ENCODE data around the gene ING2. TPM values are rescaled to one million over a fixed set of nuclear protein-coding genes. Genes with fewer than 3 reads are reported as not detected.

ING2 gene
- total RNA-seq, 1 donor from 2014 or later = 8.7 TPM

GRCh38 chr4:183493246-183493645 lies 11.6 kb upstream of the ING2 start:
- DNase-seq (no peak), ATAC-seq (no peak)
- Histone ChIP-seq H3K27me3 (no peaks in the 10 kb centered on the region), H3K4me1 (no peaks in the 10 kb centered on the region), H3K27ac (no peak overlapping the region), H3K9me3 (no peaks in the 10 kb centered on the region), H3K36me3 (no peaks in the 10 kb centered on the region), H3K4me3 (no peak overlapping the region)
- TF ChIP-seq CTCF (IDR thresholded peaks at IDR 0.05) = no peak
- intact Hi-C loops (cut with DNase I) = no loop called here

- H3K36me3 ChIP-seq = no peaks in the 10 kb centered on the region
- ATAC-seq (no peak), DNase-seq (no peak)
- H3K27ac ChIP-seq = no peak overlapping the region
- H3K9me3 ChIP-seq = no peaks in the 10 kb centered on the region
- intact Hi-C loops (cut with DNase I) = no loop called here
- H3K27me3 ChIP-seq = no peaks in the 10 kb centered on the region
- TF ChIP-seq CTCF (IDR thresholded peaks at IDR 0.05) = no peak
- H3K4me3 ChIP-seq = no peak overlapping the region
- H3K4me1 ChIP-seq = no peaks in the 10 kb centered on the region
These were observed 9.7 kb upstream of the ING2 start for GRCh38 chr4:183495184-183495583.

GRCh38 chr4:183499389-183499788 lies 5.5 kb upstream of the ING2 start:
- Histone ChIP-seq H3K27ac (no peak overlapping the region), H3K4me3 (no peak overlapping the region), H3K36me3 (no peaks in the 10 kb centered on the region), H3K27me3 (no peaks in the 10 kb centered on the region), H3K4me1 (peaks cover 8% of the 10 kb centered on the region), H3K9me3 (no peaks in the 10 kb centered on the region)
- TF ChIP-seq CTCF (IDR thresholded peaks at IDR 0.05) = no peak
- intact Hi-C loops (cut with DNase I) = no loop called here
- DNase-seq = no peak
- no peak for ATAC-seq

- no peak overlapping the region for H3K4me3 ChIP-seq
- H3K27me3 ChIP-seq = no peaks in the 10 kb centered on the region
- H3K36me3 ChIP-seq = no peaks in the 10 kb centered on the region
- H3K4me1 ChIP-seq = peaks cover 8% of the 10 kb centered on the region
- ATAC-seq (no peak), DNase-seq (no peak)
- no peaks in the 10 kb centered on the region for H3K9me3 ChIP-seq
- intact Hi-C loops (cut with DNase I) = no loop called here
- TF ChIP-seq CTCF (IDR thresholded peaks at IDR 0.05) = no peak
- H3K27ac ChIP-seq = no peak overlapping the region
These were observed 5.1 kb upstream of the ING2 start for GRCh38 chr4:183499801-183500200.

- H3K4me1 ChIP-seq = peaks cover 26% of the 10 kb centered on the region
- H3K4me3 ChIP-seq = peak overlapping the region; percentile 100
- ATAC-seq (no peak), DNase-seq (no peak)
- no peaks in the 10 kb centered on the region for H3K27me3 ChIP-seq
- no peak for TF ChIP-seq CTCF (IDR thresholded peaks at IDR 0.05)
- peak overlapping the region; percentile 99 for H3K27ac ChIP-seq
- H3K9me3 ChIP-seq = no peaks in the 10 kb centered on the region
- no peaks in the 10 kb centered on the region for H3K36me3 ChIP-seq
- intact Hi-C loops (cut with DNase I) = no loop called here
These were observed 1.3 kb upstream of the ING2 start for GRCh38 chr4:183503497-183504063.
